Fibroblast of skin of left biceps (primary cell): ENCODE data around the gene BBC3.

Experiments
- DNase-seq, 2 experiments: peaks; one replicate each; pipeline ENCODE4 v3.0.0-alpha.2; 2013; ENCODE audit warnings: low read depth in 2 of 2

Gene BBC3

DNA sequence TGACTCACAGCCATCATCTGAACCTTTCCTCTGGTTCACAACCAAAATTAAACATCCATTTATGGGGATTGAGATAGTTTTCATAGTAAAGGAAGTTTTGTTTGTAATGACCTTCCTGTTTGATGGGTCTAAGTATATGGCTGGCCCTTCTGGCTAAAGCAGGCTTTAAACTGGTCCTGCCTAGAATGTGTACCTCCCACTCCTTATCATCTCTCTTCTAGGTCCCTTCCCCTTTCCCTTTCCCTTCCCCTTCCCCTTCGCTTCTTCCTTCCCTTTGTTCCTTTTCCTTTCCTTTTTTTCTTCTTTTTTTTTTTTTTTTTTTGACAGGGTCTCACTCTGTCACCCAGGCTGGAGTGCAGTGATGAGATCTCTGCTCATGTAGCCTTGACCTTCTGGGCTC lies 35.6 kb downstream of the BBC3 start:
- DNase-seq = no peak

- DNase-seq = peak in 1 of 2 experiments; percentile 10
Measured at GRCh38 chr19:47190167-47190727, 40.8 kb downstream of the BBC3 start.

- DNase-seq = no peak
Measured at GRCh38 chr19:47188507-47189033, 42.4 kb downstream of the BBC3 start.

GRCh38 chr19:47187797-47188196 lies 43.2 kb downstream of the BBC3 start:
- DNase-seq = no peak

GRCh38 chr19:47187335-47187655 lies 43.7 kb downstream of the BBC3 start:
- DNase-seq = no peak

DNA sequence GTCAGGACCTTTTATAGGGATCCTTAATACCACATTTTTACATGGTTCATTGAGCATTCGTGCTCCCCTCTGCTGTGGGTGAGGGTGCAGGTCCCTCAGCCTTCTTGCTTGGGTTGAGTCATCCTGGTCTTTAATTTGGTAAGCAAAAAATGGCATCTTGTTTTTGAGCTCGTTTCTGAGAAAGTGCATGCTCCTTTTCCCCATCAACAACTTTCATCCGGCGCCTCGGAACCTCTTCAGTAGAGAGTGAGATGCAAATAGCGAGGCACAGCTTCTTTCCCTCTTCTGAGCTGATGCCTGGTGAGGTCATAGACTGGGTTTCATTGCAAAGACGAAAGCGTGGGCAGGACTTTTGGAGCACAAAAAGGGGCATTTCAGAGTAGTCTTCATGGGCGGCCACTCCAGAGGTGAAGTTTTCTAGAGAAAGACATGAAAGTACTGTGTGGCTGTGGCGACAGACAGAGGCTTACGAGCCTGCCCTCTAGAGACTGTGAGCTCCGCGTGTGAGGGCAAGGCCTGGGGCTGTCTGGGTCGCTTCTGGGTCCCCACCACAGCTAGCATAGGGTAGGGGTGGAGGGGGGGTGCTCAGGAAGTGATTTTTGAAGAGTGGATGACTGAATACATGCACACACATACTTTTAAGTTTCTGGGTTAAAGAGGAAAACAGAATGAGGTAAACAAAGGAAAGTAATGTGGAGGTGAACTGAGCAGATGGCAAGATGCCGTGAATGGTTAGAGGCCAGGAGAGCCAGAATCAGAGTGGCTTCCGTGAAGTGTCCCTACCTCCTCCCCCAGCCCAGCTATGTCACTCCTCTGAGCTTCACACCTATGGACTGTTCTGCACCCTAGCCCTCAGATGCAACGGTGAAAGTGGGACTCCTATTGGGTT lies 44.3 kb downstream of the BBC3 start:
- DNase-seq = no peak

DNA sequence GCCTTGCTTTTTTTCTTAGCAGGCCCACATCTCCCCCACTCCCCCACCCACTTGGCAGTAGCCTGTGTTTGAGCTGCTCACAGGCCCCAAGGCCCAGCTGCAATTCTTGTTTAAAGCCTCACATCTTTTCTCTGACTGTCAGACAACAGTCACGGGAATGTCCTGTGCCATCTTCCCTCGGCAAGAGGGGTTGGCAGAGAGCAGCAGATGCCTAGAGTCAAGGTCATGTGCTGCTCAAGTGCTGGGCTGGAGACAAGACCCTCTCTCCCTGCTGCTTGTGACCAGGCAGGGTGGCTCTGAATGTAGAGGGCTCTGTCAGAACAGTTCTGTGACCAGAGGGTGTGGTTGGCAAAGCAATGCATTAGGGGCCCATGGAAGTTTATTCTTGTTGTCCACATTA lies 47.4 kb downstream of the BBC3 start:
- no peak for DNase-seq

DNA sequence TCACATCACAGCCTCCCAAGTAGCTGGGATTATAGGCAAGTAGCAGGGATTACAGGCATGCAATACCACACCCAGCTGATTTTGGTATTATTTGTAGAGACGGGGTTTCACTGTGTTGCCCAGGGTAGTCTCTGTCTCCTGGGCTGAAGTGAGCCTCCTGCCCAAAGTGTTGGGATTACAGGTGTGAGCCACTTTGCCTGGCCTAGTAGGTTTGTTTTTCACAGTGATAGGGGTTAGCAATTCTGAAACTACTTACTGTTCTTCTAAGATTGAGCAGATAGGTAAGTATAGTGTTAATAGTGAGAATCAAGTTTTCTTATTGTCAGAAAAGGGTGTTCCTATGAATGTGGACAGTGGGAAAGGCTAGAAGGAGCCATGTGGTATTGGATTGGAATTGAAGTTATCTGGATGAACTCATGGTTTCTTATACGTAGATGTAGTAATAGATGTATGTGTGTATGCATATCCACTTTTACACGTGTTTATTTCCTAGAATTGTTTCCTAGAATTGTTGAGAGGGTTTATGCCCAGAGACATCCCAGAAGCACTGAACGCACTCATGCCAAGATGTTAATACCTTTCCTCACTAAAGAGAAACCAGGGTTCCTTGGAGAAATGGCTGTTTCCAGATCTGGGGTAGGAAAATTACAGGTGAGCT lies 51.2 kb downstream of the BBC3 start:
- DNase-seq = no peak

DNA sequence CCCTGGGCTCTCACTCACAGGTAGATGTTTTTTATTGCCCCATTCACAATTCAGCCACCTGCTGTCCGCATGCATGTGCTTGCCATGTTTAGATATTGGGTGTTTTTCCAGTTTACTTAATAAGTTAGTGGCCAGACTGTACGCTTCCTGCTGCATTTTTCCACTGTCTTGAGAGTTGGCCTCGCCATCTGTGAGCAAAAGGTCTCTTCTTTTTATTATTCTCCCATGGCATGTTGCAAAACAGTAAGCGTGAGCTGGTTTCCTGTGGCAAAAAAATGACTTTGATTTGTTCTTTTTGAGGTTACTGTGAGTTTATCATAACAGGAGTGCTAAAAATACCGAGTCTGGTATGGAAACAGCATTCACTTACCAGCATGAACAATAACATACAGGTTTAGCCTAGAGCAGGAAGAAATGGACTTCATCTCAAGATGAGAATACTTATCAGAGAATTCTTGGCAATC lies 54.3 kb downstream of the BBC3 start:
- peak; percentile 38 to 47 for DNase-seq

DNA sequence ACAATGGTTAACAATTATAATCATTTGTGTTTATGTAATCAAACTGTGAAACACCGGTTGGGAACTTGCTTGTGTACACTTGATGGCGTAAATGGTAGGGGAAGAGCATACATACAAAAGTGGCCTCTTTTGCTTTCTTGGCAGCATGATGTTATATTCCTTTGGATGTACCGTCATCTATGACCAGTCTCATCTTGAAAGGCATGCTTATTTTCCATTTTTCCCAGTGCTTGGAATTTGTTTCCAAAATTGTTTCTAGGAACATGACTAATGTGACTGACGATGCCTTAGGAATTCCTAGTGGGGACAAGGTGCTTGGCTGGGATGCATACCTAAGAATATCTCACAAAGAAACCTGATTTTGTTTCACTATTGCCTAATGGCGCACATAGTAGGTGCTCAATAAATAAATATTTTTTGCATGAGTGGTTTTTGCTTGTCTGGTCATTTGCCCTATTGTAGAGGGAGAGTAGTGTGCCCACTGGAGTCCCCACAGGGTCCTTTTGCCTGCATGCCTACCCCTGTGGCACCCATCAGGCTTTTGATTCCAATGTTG lies 54.9 kb downstream of the BBC3 start:
- no peak for DNase-seq

GRCh38 chr19:47172666-47173455 lies 58.1 kb downstream of the BBC3 start:
- DNase-seq = no peak
